ENCODE measurements around the gene PHLPP1. TPM values are rescaled to one million over a fixed set of nuclear protein-coding genes. Genes with fewer than 3 reads are reported as not detected.

The PHLPP1 gene
- total and polyA plus RNA-seq, 12 donors, result 13.8 to 61.6 (median 37.8) TPM

DNA sequence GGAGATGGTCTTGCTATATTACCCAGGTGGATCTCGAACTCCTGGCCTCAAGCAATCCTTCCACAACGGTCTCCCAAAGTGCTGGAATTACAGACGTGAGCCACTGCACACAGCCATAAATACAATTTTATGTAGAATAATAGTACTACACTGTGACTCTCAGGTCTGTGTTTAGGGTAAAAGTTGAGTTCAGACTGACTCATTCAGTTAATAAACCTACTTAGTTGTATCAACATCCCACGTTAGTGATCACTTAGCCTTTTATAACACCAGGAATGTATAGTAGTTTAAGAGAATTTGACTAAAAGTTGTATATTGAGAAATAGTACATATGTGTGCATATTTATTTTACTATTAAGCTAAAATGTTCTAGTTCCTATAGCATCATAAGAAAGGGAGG lies 237.5 kb downstream of the PHLPP1 start:
- H3K4me1 ChIP-seq (replicated peaks in 1 of 2), result peaks cover 0 to 8% of the 10 kb centered on the region in 2 donors

DNA sequence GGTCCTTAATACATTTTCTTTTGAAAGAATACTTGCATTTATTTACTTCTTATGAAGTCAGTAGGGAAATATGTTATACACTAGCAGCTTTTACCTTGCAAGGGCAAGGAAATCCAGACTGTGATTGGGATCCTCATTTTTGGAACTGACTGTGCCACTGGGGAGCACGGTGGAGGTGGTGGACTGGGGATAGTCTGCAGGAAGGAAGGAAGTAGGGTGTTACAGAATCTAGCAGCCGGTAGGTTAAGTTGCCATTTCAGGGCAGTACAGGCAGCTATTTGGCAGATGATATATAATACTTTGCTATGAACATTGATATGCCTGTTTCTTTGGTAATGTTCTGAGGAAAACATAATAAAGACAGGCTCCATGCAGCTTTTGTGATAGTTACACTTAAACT lies 238.3 kb downstream of the PHLPP1 start:
- TF ChIP-seq CTCF (IDR thresholded peaks at IDR 0.05), result no peak
- TF ChIP-seq POLR2A (IDR thresholded peaks at IDR 0.05), result no peak
- no peaks in the 10 kb centered on the region for H3K27me3 ChIP-seq
- no peak overlapping the region for H3K27ac ChIP-seq
- no peaks in the 10 kb centered on the region for H3K9me3 ChIP-seq (replicated peaks in 1 of 3)
- H3K4me3 ChIP-seq, result no peak overlapping the region
- no peaks in the 10 kb centered on the region for H3K36me3 ChIP-seq (replicated peaks in 1 of 2)
- DNase-seq, result no peak
- peaks cover 0 to 8% of the 10 kb centered on the region in 2 donors for H3K4me1 ChIP-seq (replicated peaks in 1 of 2)
- 32 to 60% (median 43%) methylated on average over 2 of the region's 2 CpGs for WGBS, 4 donors
- intact Hi-C loops (cut with DNase I), result no loop called here

More for the DNA sequence above, 237.5 kb downstream of the PHLPP1 start:
- no peak for DNase-seq
- no peaks in the 10 kb centered on the region for H3K9me3 ChIP-seq (replicated peaks in 1 of 3)
- no peaks in the 10 kb centered on the region for H3K27me3 ChIP-seq
- H3K27ac ChIP-seq, result no peak overlapping the region
- WGBS, 4 donors, result 79 to 95% (median 94%) methylated on average over 3 to 4 of the region's 4 CpGs
- TF ChIP-seq POLR2A (IDR thresholded peaks at IDR 0.05), result no peak
- no peak for TF ChIP-seq CTCF (IDR thresholded peaks at IDR 0.05)
- intact Hi-C loops (cut with DNase I), result no loop called here
- H3K4me3 ChIP-seq, result no peak overlapping the region
- no peaks in the 10 kb centered on the region for H3K36me3 ChIP-seq (replicated peaks in 1 of 2)

- intact Hi-C loops (cut with DNase I), result no loop called here
- Histone ChIP-seq H3K4me3 (no peak overlapping the region), H3K27me3 (no peaks in the 10 kb centered on the region), H3K27ac (no peak overlapping the region), H3K9me3 (replicated peaks in 1 of 3) (no peaks in the 10 kb centered on the region), H3K36me3 (replicated peaks in 1 of 2) (no peaks in the 10 kb centered on the region), H3K4me1 (replicated peaks in 1 of 2) (peaks cover 0 to 8% of the 10 kb centered on the region in 2 donors)
- WGBS, 4 donors, result 65 to 84% (median 69%) methylated on average over 2 of the region's 2 CpGs
- no peak for DNase-seq
- TF ChIP-seq CTCF (IDR thresholded peaks at IDR 0.05), result no peak
Observed at GRCh38 chr18:62954366-62954765, 239.0 kb downstream of the PHLPP1 start.

DNA sequence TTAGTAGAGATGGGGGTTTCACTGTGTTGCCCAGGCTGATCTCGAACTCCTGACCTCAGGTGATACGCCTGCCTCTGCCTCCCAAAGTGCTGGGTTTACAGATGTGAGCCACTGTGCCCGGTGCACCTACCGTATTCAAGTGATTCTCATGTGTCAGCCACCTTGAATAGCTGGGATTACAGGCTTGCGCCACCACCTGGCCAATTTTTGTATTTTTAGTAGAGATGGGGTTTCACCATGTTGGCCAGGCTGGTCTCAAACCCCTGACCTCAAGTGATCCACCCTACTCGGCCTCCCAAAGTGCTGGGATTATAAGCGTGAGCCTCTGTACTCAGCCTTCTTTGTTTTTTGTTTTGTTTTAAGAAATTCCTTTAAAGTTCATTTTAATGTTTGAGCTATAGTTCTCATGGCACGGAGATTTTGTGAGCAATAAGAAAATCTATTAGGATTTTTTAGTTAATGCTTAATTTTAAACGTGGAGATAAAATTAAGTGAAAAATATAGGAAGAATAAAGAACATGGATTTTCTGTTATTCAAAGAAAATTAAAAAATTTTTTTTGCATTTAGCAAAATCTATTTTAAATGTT lies 242.6 kb downstream of the PHLPP1 start:
- 77 to 86% (median 79%) methylated on average over 8 to 9 of the region's 9 CpGs for WGBS, 4 donors
- H3K27ac ChIP-seq, result no peak overlapping the region
- no peaks in the 10 kb centered on the region for H3K9me3 ChIP-seq (replicated peaks in 1 of 3)
- H3K36me3 ChIP-seq (replicated peaks in 1 of 2), result no peaks in the 10 kb centered on the region
- intact Hi-C loops (cut with DNase I), result no loop called here
- peak in 5 of 7 donors; percentile 33 to 74 (median 58) for DNase-seq
- TF ChIP-seq CTCF (IDR thresholded peaks at IDR 0.05) (peak; percentile 4 to 63 (median 46)), POLR2A (IDR thresholded peaks at IDR 0.05) (no peak)
- H3K4me1 ChIP-seq (replicated peaks in 1 of 2), result peaks cover 0 to 8% of the 10 kb centered on the region in 2 donors
- H3K27me3 ChIP-seq, result no peaks in the 10 kb centered on the region
- H3K4me3 ChIP-seq, result no peak overlapping the region
